ENCODE data around the gene MYRF. TPM values are rescaled to one million over a fixed set of nuclear protein-coding genes. Genes with fewer than 3 reads are reported as not detected.

Gene MYRF
- total and polyA plus RNA-seq, 9 of the 15 experiments (the other 6 are each of a cell fraction or from before 2014, with no cell fraction given): 2.3 to 25.8 (median 7.1) TPM

DNA sequence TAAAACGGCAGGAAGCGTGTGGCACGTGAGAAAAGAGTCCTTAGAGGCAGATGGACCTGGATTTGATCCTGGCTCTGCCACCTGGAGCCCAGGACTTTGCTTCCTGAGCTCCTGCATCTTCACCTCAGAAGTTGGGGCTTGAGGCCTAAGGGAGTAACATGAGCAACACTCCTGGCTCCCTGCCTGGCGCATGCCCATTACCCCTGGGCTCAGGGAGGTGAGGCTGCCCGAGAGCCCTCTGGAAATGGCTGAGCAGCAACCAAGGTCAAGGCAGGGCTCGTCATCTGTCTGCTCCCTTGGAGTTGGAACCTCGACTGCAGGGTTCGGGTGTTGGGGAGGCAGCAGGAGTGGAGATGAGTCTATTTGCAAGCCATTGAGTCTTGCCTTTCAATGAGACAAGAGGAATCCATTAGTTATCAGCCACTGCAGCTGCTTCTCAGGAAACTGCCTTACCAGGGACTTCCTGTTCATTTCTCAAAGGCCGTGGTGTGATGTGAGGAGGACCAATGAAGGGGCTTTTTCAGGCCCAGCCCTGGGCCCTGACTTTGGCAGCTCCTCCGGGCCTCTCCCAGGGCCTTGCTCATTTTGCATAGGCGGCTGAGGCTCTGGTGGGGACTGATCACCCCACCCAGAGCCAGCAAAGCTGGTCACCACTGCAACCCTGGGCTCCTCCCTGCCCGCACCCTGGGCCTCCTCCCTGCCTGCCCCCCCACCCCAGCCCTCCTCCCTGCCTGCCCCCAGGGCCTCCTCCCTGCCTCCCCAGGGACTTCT, 82.0 kb downstream of the MYRF start (continued):
- no peak; the same call in 1 of the 2 replicates for TF ChIP-seq SOX6 (IDR thresholded peaks at IDR 0.05)
- TF ChIP-seq TCF3 (CRISPR knock-in tag; IDR thresholded peaks at IDR 0.05): peak; percentile 91
- TF ChIP-seq SIN3B (IDR thresholded peaks at IDR 0.05; ENCODE audit: low read depth): no peak
- no peak for TF ChIP-seq CHD2 (IDR thresholded peaks at IDR 0.05; ENCODE audit: low read depth, low read length)
- TF ChIP-seq MAZ (CRISPR knock-in tag; conservative IDR thresholded peaks at IDR 0.05 in 1 of 2, IDR thresholded peaks at IDR 0.05 in 1 of 2): peak; percentile 54 to 75; a peak in 3 of 4 replicates
- no peak for TF ChIP-seq U2AF2 (optimal IDR thresholded peaks at IDR 0.05; ENCODE audit: low read depth, low read length)
- no peak for TF ChIP-seq NR3C1 (CRISPR knock-in tag; IDR thresholded peaks at IDR 0.05)
- peak in 1 of 2 experiments; percentile 57; a peak in 2 of 4 replicates for TF ChIP-seq TBL1XR1 (IDR thresholded peaks at IDR 0.05; ENCODE audit: low read length in 2 of 2)
- TF ChIP-seq CCAR2 (IDR thresholded peaks at IDR 0.05; ENCODE audit: low read depth, low read length): no peak
- TF ChIP-seq, protein P1, sequence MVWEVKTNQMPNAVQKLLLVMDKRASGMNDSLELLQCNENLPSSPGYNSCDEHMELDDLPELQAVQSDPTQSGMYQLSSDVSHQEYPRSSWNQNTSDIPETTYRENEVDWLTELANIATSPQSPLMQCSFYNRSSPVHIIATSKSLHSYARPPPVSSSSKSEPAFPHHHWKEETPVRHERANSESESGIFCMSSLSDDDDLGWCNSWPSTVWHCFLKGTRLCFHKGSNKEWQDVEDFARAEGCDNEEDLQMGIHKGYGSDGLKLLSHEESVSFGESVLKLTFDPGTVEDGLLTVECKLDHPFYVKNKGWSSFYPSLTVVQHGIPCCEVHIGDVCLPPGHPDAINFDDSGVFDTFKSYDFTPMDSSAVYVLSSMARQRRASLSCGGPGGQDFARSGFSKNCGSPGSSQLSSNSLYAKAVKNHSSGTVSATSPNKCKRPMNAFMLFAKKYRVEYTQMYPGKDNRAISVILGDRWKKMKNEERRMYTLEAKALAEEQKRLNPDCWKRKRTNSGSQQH (CRISPR knock-in tag; IDR thresholded peaks at IDR 0.05): no peak; the same call in 1 of the 2 replicates
- TF ChIP-seq, protein P2, sequence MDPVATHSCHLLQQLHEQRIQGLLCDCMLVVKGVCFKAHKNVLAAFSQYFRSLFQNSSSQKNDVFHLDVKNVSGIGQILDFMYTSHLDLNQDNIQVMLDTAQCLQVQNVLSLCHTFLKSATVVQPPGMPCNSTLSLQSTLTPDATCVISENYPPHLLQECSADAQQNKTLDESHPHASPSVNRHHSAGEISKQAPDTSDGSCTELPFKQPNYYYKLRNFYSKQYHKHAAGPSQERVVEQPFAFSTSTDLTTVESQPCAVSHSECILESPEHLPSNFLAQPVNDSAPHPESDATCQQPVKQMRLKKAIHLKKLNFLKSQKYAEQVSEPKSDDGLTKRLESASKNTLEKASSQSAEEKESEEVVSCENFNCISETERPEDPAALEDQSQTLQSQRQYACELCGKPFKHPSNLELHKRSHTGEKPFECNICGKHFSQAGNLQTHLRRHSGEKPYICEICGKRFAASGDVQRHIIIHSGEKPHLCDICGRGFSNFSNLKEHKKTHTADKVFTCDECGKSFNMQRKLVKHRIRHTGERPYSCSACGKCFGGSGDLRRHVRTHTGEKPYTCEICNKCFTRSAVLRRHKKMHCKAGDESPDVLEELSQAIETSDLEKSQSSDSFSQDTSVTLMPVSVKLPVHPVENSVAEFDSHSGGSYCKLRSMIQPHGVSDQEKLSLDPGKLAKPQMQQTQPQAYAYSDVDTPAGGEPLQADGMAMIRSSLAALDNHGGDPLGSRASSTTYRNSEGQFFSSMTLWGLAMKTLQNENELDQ (CRISPR knock-in tag; IDR thresholded peaks at IDR 0.05; ENCODE audit: borderline replicate concordance): no peak
- TF ChIP-seq, protein P3, sequence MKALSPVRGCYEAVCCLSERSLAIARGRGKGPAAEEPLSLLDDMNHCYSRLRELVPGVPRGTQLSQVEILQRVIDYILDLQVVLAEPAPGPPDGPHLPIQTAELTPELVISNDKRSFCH (CRISPR knock-in tag; IDR thresholded peaks at IDR 0.05): no peak
- TF ChIP-seq, protein P3 (tag; IDR thresholded peaks at IDR 0.05): peak; percentile 97
- TF ChIP-seq HLTF (IDR thresholded peaks at IDR 0.05): 0 out of 2 replicates have a peak, but pooled peaks have one; percentile 27
- TF ChIP-seq, protein P4, sequence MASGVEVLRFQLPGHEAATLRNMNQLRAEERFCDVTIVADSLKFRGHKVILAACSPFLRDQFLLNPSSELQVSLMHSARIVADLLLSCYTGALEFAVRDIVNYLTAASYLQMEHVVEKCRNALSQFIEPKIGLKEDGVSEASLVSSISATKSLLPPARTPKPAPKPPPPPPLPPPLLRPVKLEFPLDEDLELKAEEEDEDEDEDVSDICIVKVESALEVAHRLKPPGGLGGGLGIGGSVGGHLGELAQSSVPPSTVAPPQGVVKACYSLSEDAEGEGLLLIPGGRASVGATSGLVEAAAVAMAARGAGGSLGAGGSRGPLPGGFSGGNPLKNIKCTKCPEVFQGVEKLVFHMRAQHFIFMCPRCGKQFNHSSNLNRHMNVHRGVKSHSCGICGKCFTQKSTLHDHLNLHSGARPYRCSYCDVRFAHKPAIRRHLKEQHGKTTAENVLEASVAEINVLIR (CRISPR knock-in tag; IDR thresholded peaks at IDR 0.05): no peak
- TF ChIP-seq PHB (CRISPR knock-in tag; IDR thresholded peaks at IDR 0.05): 0 out of 2 replicates have a peak, but pooled peaks have one; percentile 49
- TF ChIP-seq XRCC3 (IDR thresholded peaks at IDR 0.05): no peak
- TF ChIP-seq, protein P5, sequence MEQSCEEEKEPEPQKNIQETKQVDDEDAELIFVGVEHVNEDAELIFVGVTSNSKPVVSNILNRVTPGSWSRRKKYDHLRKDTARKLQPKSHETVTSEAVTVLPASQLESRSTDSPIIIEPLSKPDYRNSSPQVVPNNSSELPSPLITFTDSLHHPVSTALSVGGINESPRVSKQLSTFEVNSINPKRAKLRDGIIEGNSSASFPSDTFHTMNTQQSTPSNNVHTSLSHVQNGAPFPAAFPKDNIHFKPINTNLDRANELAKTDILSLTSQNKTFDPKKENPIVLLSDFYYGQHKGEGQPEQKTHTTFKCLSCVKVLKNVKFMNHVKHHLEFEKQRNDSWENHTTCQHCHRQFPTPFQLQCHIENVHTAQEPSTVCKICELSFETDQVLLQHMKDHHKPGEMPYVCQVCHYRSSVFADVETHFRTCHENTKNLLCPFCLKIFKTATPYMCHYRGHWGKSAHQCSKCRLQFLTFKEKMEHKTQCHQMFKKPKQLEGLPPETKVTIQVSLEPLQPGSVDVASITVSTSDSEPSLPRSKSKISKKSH (CRISPR knock-in tag; IDR thresholded peaks at IDR 0.05): no peak
- peak; percentile 56 for TF ChIP-seq KLF1 (tag; IDR thresholded peaks at IDR 0.05)
- peak; percentile 86 for TF ChIP-seq SPI1 (IDR thresholded peaks at IDR 0.05; ENCODE audit: borderline replicate concordance, low read depth, low read length)

Data from K562 (cell line).